C1 segment of cervical spinal cord (tissue), 14 donors: Measurements from ENCODE around the gene SH2D3C.

ENCODE experiments used
- DNase-seq, 14 donors: peaks; one replicate each; lab custom pipeline; 2025; lab: John Stamatoyannopoulos, UW

SH2D3C gene

DNA sequence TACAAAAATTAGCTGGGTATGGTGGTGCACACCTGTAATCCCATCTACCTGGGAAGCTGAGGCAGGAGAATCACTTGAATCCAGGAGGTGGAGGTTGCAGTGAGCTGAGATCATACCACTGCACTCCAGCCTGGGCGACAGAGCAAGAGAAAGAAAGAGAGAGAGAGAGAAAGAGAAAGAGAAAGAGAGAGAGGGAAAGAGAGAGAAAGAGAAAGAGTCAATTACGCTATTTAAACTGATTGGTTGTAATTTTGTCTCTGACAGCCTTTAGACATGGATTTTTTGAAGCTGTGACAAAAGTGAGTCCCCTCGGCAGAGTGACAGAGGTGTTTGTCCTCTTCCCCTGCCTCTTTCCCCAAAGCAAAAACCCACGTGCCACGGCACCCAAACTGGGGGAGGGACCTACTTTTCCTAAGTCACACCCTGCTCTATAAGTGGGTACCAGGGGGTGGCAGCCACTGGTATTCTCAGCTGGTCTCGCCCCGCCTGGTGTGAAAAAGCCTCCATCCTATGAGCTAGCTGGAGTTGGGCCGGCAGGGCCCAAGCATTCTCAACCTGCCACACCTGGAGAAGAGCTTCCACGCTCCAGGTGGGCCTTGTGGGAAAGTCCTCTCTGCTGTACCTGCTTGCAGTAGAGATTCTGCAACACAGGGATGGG lies 75.0 kb downstream of the SH2D3C start:
- no peak for DNase-seq

DNA sequence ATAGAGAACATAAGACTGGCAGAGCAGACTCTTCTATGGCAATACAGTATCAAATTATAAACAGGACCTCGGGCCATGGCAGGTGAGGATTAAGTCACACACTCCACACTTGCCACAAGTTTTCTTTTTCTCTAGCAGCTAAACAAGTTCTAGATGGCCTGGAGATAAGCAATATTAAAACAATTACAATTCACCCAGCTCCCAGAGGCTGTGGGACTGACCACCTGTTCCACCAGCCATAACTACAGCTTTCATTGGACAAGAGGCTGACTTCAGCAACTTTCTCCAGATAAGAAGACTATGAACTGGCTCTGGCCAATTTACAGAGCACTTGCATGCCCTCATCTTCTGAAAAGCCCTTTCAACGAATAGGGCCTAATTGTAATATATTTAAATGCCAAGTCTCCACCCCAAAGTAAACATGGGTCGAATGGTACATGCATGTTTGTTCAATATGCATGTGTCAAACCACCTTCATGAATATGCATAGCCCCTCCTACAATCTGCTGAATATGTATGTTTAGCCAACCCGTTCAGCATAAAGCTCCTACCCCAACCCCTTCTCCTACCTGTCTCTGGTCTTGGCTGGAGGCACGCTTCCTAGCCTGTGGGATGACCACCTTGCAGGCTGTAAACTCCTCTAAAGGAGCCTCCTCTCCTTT lies 77.7 kb downstream of the SH2D3C start:
- no peak for DNase-seq

DNA sequence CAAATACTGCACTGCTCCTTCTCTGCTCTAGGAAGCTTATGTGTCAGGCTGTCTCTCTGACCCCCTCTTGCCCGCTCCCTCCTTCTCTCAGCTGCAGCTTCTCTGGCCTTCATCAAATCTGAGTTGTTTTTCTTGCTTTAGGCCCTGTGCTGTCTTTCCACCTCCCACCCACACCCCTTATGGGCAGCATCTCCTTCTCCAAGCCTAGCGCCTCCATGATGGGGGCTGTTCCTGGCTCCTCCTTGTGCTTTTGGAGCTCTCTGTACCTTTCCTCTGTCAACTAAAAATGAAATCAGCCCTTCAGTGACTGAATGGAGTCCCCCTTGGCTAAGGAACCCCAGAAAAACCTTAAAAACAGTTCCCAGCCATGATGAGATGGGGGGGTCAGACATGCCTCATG lies 78.3 kb downstream of the SH2D3C start:
- DNase-seq: no peak

DNA sequence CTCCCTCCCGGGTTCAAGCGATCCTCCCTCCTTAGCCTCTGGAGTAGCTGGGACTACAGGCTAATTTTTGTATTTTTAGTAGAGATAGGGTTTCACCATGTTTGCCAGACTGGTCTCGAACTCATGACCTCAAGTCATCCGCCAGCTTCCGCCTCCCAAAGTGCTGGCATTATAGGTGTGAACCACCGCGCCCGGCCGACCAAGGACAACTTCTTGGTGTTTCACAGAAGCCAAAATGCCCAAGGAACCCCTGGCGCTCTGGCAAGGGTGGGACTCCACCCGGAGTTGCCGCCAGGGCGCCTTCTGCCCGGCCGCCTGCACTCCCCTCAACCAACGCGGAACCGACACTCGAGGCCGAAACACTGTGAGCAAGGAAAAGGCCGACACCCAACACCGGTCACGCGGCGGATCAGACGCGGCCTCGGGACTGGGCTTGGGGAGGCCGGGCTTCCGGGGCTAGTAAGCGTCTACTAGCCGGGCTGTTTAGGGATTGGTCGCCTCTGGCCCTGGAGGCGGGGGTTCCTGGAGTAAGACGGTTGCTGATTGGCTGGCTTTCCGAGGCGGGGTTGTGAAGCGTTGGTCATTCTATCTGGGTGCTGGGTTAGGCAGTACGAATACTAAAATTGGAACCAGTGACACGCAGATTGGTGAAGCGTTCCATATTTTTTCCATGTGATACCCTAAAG lies 79.3 kb downstream of the SH2D3C start:
- DNase-seq: peak; percentile 75 to 96 (median 93)

DNA sequence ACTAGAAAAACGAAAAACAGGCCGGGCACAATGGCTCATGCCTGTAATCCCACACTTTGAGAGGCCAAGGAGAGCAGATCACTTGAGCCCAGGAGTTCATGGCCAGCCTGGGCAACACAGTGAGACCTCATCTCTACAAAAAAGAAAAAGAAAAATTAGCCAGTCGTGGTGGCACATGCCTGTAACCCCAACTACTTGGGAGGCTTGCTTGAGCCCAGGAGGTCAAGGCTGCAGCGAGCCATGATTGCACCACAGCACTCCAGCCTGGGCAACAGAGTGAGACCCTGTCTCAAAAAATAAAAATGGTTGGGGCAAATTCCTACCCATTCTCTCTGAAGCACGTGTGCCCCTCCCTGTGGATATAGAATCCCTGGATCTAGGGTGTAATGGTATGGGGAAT lies 80.1 kb downstream of the SH2D3C start:
- no peak for DNase-seq

DNA sequence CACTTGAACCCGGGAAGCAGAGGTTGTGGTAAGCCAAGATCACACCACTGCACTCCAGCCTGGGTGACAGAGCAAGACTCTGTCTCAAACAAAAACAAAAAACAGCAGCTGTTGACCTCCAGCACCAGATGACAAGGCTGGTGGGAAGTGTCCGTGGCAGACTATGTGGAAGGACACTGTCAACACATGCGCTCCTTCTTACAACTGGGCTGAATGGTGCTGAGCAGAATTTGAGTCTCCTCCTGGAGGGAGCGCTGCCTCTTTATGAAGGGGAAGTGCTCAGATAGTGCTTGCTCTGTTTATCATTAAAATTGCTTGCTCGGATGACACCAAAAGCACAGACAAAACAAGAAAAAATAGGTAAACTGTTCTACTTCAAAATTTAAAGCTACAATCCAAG lies 80.9 kb downstream of the SH2D3C start:
- DNase-seq: no peak

DNA sequence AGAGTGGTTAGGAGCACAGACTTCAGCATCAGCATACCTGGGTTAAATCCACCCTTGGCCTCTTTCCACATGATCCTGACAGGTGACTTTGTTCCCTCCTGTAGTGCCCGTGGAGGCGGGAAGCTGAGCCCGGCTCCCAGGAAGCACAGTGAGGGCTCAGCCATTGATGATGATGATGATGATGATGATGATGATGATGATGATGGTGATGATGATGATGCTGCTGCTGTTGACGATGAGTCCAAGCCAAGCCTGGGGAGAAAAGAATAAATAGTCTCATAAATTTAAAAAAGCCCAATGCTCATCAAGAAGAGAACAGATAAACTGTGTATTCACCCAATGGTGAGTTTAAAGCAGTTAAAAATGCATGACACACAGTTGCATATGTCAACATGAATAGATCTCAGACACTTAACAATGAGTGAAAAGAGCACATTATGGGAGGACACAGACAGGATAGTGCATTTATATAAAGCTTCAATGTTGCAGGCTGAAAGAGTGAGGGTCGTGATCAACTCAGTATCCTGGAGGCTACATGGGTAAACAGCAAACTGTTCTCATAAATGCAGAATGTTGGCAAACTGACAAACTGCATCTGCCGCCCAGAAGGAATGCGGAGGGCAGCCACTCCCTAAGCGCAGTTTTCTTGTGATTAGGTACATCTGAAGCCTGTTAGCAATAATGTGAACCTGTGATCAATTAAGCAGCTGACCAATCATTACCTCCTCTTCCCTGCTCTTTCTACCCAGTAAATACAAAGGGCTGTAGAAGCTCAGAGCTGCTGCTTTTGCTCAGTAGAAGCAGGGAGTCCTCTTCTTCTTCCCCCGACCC lies 83.4 kb downstream of the SH2D3C start:
- no peak for DNase-seq

DNA sequence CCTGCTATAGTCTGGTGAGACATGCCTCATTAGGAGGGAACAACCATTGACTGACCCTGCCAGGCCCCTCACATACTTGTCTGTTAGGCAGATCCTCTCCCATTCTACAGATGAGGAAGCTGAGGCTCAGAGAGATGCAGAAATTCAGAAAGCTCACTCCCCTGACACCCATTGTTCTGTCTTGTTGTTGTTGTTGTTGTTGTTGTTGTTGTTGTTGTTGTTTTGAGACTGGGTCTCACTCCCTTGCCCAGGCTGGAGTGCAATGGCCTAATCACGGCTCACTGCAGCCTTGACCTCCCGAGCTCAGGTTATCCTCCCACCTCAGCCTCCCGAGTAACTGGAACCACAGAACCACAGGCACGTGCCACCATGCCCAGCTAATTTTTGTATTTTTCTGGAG lies 84.8 kb downstream of the SH2D3C start:
- DNase-seq: no peak

DNA sequence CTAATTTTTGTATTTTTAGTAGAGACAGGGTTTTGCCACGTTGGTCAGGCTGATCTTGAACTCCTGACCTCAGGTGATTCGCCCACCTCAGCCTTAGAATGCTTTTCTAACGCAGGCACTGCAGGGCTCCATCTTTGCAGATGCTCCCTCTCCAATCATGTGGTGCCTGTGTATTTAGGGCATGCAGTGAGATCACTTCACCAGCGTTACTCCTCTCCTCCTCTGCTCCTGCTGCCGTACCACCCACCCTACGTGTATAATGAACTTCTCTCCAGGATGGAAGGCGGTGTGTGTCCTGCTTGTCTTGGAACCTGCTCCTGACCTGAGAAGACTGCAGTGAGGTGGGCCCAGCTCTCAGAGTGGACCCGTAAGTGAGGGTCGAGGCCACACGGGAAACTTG lies 85.3 kb downstream of the SH2D3C start:
- no peak for DNase-seq

DNA sequence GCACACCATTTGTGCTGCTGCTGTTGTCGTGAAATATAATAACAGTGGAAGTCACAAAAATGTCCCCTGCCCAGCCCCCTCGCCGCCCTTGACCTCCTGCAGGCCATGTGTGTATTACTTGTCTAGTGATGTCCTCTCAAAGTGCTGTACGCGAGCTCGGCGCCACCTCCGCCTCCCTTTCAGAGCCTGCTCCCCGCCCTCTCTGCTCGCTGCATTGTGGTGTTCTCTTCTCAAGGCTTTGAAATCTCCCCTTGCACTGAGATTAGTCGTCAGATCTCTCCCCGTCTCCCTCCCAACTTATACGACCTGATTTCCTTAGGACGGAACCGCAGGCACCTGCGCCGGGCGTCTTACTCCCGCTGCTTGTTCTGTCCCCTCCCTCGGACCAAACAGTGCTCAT lies 86.4 kb downstream of the SH2D3C start:
- no peak for DNase-seq

DNA sequence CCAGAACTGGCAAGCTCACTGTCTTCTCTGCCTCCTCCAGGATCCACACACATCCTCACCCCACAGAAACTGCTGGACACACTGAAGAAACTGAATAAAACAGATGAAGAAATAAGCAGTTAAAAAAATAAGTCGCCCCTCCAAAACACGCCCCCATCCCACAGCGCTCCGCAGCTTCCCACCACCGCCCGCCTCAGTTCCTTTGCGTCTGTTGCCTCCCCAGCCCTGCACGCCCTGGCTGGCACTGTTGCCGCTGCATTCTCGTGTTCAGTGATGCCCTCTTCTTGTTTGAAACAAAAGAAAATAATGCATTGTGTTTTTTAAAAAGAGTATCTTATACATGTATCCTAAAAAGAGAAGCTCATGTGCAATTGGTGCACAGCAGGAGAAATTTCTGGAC lies 87.7 kb downstream of the SH2D3C start:
- DNase-seq: no peak

DNA sequence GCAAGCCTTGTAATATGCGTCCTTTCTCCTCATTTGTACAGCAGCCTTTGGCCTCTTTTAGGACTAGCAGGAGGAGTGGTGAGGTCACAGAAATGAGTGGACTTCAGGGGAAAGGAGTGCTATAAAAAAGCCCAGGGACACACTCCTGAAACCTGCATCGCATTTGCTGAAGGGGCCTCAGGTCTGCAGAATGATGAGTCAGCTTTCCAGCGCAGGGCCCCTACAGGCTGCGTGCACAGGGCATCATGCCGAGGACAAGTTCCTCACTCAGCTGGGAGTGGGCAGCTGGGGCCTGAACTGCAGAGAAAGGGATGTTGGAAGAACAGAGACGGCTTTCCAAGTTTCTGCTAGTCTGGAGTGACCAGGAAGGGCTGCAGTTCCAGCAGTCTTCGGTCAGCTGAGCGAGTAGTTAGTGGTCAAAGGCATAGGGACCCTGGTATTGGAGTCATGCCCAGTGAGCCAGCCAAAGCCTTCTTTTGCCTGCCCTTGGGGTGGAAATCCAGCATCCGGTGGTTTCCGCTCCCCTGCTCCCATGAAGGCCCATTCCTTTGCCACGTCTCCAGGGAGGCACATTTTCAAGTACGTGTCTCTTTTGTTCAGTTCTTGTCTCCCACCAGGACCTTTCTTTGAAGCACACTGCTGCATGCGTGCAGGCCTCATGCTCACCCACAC lies 89.0 kb downstream of the SH2D3C start:
- no peak for DNase-seq
